ENCODE data around the gene ATP8B2.
A peak's percentile ranks its signal among the peaks of the same experiment; 100 is the strongest.
"Not testable (repeated sequence)": the region's sequence is repeated elsewhere in the genome, so short reads cannot be mapped to it uniquely, and the experiment has no call there.

Gene ATP8B2

GRCh38 chr1:154347961-154348360, 22.6 kb downstream of the ATP8B2 start:
- no peak for DNase-seq

- DNase-seq, result no peak
Measured at GRCh38 chr1:154348429-154349076, 23.2 kb downstream of the ATP8B2 start.

DNA sequence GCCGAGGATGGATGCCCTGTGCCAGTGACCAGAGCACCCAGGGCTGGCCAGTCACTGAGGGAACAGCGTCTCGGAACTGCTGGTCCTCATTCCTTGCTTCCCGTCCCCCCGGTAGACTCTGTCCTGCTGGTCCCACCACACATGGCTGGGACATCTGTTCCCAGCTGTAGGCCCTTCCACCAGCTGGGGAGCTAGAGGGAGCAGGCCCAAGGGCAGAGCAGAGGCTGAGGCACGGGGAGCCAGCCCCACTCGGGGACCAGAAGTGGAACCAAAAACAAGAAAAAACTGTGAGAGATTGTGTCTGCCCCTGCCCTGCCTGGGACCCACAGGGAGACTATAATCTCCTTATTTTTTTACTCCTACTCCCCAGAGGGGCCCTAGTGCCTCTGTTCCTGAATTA, 23.8 kb downstream of the ATP8B2 start:
- DNase-seq, result no peak

DNA sequence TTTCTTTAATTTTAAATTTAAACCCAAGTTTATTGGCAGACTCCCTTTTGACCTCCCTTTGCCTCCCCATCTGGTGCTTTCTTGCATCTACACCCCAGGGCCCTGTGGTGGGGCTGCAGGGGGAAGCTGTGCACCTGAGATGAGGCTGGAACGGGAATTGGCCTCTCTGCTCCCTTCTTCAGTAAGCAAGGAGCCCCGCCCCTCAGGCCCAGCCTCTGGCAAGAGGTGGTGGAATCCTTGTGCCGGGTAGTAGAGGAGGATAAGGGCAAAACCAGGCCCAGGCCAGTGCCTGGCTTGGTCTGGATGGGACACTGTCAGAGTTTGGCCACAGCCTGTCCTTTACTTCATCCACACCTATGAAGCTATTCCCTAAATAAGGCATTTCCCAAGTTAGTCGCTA, 25.1 kb downstream of the ATP8B2 start:
- DNase-seq, result peak; percentile 19

DNA sequence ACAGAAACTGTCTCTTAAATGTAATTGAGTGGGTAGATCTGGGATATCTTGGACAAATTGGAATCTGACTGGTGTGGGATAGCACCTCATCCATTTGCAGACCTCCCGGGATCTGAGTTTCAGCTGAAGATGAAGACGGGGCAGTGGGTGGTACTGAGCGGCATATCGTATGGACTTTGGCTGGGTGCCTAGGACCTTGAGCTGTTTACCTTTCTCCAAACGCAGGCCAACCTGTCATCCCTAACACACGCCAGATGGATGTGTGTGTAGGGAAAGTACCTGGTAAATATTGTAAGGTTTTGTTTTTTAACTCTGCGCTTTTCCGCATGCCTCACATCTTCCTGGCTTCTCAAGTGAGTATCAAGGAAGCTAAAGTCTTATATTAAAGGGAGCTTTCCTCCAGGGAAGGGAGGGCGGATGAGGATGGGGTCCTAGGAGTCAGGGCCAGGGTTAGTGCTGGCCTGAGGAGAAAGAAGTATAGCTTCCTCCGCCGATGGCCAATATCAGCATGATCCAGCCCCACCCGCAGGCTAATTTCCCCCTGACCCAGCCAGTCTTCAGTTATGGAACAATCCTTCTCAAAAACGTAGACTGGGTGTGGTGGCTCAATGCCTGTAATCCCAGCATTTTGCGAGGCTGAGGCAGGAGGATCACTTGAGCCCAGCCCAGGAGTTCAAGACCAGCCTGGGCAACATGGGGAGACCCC, 26.2 kb downstream of the ATP8B2 start:
- DNase-seq, result peak; percentile 78

GRCh38 chr1:154352245-154352580, 26.9 kb downstream of the ATP8B2 start:
- no peak for DNase-seq

DNA sequence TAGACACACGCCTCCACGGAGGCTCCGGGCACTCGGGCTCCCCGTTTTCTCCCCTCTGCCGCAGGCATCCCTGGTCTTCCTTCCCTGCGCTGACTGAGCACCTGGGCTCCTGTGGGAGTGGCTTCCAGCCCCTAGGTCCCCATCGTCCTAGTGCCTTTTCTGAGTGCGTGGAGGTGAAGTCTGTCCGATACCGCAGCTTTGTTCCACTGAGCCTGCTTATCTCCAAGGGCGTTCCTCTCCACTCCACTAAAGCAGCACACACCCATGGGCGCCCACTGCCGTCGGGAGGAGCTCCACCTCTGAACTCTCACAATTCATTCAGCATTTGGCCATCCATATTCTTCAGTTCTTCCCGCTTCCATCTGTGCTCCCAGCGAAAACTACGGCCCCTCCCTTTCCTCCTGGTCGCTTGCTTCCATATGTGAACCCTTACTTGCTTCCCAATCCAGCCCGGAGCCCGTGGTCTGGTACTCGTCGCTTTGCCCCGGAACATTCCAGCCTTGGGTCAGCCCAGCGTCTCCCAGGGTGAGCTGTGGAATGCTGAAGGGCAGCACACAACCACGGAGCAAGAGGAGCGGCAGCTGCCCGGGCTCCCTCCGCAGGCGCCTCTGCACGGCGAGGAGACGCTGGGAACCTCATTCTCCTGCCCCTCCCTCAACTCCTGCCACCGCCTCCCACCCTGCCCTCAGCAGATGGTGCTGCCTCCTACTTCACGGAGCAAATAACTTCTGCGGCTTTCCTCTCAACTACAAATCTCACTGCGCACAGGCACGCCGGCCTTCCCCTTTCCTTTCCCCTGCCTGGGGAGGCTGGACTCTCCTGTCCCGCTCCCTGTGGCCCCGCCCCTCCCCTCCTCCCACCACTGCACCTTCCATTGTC, 27.5 kb downstream of the ATP8B2 start:
- DNase-seq, result peak; percentile 80

- no peak for DNase-seq
Measured at GRCh38 chr1:154353460-154353904, 28.2 kb downstream of the ATP8B2 start.

DNA sequence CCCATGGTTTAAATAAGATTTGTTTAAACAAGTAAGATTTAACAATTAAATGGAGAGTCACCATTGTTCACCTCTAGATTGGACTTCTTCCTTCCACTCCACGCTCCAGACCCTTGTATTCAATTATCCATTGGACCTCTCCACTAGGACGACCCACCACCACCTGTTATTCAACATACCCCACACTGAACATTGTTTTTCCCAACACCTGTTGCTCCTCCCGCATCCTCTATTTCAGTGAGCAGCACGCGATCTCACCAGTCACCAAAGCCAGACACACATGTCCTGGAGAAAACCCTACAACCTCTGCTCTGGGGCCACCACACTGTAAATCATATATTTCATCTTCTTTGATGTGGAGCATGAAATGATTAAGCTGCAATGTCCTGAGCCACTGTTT, 28.6 kb downstream of the ATP8B2 start:
- no peak for DNase-seq

DNA sequence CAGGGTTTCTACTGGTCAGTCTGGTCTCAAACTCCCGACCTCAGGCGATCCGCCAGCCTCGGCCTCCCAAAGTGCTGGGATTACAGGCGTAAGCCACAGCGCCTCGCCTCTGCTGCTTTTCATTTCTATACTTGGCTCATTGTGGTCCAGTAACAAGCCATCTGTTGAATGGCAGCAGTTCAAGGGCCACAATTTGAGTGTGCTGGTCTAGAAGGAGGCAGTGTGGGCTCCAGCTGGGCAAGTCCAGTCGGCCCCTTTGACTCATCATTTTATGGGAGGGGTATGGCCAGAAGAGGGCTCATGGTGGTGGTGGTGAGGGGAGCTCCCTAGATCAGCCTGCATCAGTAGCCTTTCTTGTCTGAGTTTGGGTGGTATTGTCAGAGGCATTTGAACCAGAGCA, 33.2 kb downstream of the ATP8B2 start:
- no peak for DNase-seq

GRCh38 chr1:154360288-154360687, 35.0 kb downstream of the ATP8B2 start:
- no peak for DNase-seq

GRCh38 chr1:154360881-154361280, 35.6 kb downstream of the ATP8B2 start:
- DNase-seq, result not testable (repeated sequence)

DNA sequence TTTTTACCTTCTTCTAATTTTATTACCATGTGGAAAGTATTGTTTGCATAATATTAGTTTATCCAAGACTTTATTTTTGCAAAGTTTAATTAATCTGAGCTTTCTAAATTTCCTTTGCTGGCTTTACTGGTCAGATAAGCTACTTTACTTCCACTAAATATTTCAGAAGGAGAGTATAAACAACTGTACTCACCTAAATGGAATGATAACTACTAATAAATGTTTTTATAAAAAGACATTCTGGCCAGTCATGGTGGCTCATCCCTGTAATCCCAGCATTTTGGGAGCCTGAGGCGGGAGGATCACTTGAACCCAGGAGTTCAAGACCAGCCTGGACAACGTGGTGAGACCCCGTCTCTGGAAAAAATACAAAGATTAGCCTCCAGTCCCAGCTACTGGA, 36.0 kb downstream of the ATP8B2 start:
- no peak for DNase-seq

GRCh38 chr1:154371436-154371835, 46.1 kb downstream of the ATP8B2 start:
- no peak for DNase-seq

GRCh38 chr1:154373777-154374357, 48.5 kb downstream of the ATP8B2 start:
- not testable (repeated sequence) for DNase-seq

GRCh38 chr1:154379301-154379700, 54.0 kb downstream of the ATP8B2 start:
- no peak for DNase-seq

DNA sequence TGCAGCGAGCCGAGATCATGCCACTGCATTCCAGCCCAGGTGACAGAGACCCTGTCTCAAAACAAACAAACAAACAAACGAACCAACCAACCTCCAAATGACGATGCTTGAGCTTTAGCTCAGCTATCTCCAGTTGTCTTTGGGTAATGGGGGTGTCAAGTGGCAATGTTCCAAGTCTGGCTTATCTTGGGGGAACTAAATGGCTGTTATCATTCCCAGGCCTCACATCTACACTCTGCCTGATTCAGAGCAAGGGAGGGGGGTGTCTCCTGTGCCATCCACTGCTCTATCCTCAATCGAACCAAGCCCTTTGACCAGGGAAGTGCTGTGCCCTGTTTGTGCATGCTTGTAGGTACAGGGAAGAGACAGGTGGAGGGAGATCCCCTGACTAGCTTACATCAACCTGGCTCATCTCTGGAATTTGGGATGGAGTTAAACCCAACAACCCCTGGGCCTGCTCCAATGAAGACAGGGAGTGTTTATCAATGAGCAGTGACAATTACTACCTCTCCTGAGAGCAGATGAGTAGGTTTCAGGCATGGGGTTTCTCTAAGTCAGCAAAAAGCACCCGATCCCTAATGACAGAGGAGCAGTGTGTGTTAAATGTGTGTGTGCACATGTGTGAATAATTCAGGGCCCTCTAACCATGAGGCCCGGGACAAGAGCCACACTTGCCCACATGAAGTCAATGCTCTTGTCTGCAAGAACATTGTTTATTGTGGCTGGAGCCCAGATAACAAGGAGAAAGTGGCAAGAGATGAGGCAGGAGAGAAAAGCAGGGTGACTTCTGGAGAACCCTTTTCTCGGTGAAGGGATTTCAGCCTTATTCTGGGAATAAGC, 59.5 kb downstream of the ATP8B2 start:
- DNase-seq, result no peak

- no peak for DNase-seq
Measured at GRCh38 chr1:154386643-154387352, 61.5 kb downstream of the ATP8B2 start.

DNA sequence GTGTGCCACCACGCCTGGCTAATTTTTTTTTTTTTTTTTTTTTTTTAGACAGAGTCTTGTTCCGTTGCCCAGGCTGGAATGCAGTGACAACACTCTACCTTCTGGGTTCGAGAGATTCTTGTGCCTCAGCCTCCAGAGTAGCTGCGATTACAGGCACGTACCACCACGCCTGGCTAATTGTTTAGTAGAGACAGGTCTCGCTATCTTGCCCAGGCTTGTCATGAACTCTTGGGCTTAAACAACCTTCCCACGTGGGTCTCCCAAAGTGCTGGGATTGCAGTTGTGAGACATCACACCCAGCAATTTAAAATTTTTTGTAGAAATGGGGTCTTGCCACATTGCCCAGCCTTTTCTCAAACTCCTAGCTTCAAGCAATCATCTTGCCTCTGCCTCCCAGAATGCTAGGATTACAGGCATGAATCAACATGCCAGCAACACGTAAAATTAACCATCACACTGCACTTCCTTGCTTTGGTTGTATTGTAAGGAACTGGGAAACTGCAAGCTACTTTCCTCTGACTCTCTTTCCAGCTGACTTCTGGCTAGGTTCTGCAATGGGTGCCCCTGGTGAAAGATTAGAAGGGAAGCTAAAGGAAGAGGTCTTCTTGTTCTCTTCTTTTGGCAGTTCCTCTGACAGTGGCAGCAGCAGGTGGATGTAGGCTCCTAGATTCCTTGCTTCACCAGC, 65.9 kb downstream of the ATP8B2 start:
- DNase-seq, result no peak

GRCh38 chr1:154398141-154398540, 72.8 kb downstream of the ATP8B2 start:
- DNase-seq, result no peak

DNA sequence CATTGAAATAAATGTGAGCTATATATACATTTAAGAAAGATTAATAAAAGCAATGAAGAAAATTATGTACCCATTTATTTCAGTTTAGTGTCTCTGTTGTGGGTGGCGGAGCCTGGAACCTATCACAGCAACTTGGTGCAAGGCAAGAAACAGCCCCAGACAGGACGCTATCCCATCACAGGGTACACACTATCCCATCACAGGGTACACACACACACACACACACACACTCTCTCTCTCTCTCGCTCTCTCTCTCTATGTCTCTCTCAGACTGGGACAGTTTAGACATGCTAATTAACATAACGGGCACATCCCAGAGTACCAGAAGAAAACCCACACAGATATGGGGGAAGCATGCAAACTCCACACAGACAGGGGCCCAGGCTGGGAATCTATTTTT, 73.4 kb downstream of the ATP8B2 start:
- no peak for DNase-seq
